Measurements from ENCODE around the gene TOM1.

- TF ChIP-seq SMAD3 (CRISPR knock-in tag; IDR thresholded peaks at IDR 0.05) (no peak), ARID2 (CRISPR knock-in tag; IDR thresholded peaks at IDR 0.05; ENCODE audit: borderline replicate concordance) (no peak), ZBTB7A (CRISPR knock-in tag; IDR thresholded peaks at IDR 0.05) (no peak), EZH2 (conservative IDR thresholded peaks at IDR 0.05; ENCODE audit: low read depth, low read length) (no peak), CAMTA2 (CRISPR knock-in tag; IDR thresholded peaks at IDR 0.05; ENCODE audit: borderline replicate concordance) (no peak), CTCF (CRISPR knock-in tag; IDR thresholded peaks at IDR 0.05) (no peak), FOXO4 (CRISPR knock-in tag; conservative IDR thresholded peaks at IDR 0.05) (no peak), NFIC (IDR thresholded peaks at IDR 0.05; ENCODE audit: low read length) (no peak), NFKB2 (CRISPR knock-in tag; IDR thresholded peaks at IDR 0.05; ENCODE audit: borderline replicate concordance) (no peak)
Measured at GRCh38 chr22:35318346-35319215, 18.9 kb downstream of the TOM1 start.
